Endodermal cell (in vitro differentiated cells): ENCODE measurements around the gene RNPS1. TPM values are rescaled to one million over a fixed set of nuclear protein-coding genes. Genes with fewer than 3 reads are reported as not detected.

Experiments
- DNase-seq: peaks from one replicate; pipeline ENCODE4 v3.0.0-alpha.2; 2017
- H3K27ac ChIP-seq: 2 replicates; pipeline ENCODE4 v1.5.1; 2013; ENCODE audit warnings: mild to moderate bottlenecking, low read depth, low read length, moderate library complexity
- H3K27me3 ChIP-seq: 2 replicates; pipeline ENCODE4 v1.6.1; 2013; ENCODE audit warnings: mild to moderate bottlenecking, low read length, moderate library complexity; ENCODE audit not compliant: insufficient read depth, control insufficient read depth, poor library complexity, severe bottlenecking
- H3K36me3 ChIP-seq: 2 replicates; pipeline ENCODE4 v1.7.0; 2013; ENCODE audit warnings: mild to moderate bottlenecking, low read length, moderate library complexity; ENCODE audit not compliant: control insufficient read depth, insufficient read depth
- H3K4me1 ChIP-seq: one replicate; pipeline ENCODE4 v1.7.0; 2013; ENCODE audit warnings: low read length; ENCODE audit not compliant: control insufficient read depth, insufficient read depth
- H3K4me3 ChIP-seq: 2 replicates; pipeline ENCODE4 v1.5.1; 2013; ENCODE audit warnings: mild to moderate bottlenecking, low read length, moderate library complexity
- H3K9ac ChIP-seq: 2 replicates; pipeline ENCODE4 v1.6.1; 2013; ENCODE audit warnings: mild to moderate bottlenecking, low read length, moderate library complexity; ENCODE audit not compliant: poor library complexity, severe bottlenecking; ENCODE audit errors: extremely low read depth
- H3K9me3 ChIP-seq: 2 replicates; pipeline ENCODE4 v1.6.1; 2013; ENCODE audit warnings: mild to moderate bottlenecking, low read length, moderate library complexity; ENCODE audit not compliant: control insufficient read depth
- H3K27ac Mint-ChIP-seq: 2 replicates; pipeline ENCODE4 v1.8.0; 2020; ENCODE audit warnings: mixed read lengths
- H3K27me3 Mint-ChIP-seq: 2 replicates; pipeline ENCODE4 v1.8.0; 2021; ENCODE audit warnings: mild to moderate bottlenecking, mixed read lengths; ENCODE audit not compliant: insufficient read depth
- H3K36me3 Mint-ChIP-seq: 2 replicates; pipeline ENCODE4 v1.8.0; 2020; ENCODE audit warnings: low read depth, mixed read lengths
- H3K4me1 Mint-ChIP-seq: 2 replicates; pipeline ENCODE4 v1.8.0; 2020; ENCODE audit warnings: mixed read lengths
- H3K4me3 Mint-ChIP-seq: 2 replicates; pipeline ENCODE4 v1.8.0; 2020; ENCODE audit warnings: mild to moderate bottlenecking, moderate library complexity, mixed read lengths
- H3K9me3 Mint-ChIP-seq: 2 replicates; pipeline ENCODE4 v1.8.0; 2020; ENCODE audit warnings: mild to moderate bottlenecking, mixed read lengths
- WGBS, 2 experiments: methylation state at CpG; one replicate each; pipeline versions ENCODE4 v1.1.5 to v1.1.7; 2013; ENCODE audit warnings: missing lambda C conversion rate in 2 of 2, mixed read lengths in 1 of 2; ENCODE audit not compliant: insufficient coverage in 1 of 2, insufficient read length in 1 of 2; 5-methylcytosine and 5-hydroxymethylcytosine counted together
- total RNA-seq, 2 donors: library from RNA; stranded (reverse); fragmentation: NEBNext Ultra II Directional in 1 of 2; extraction: Animal tissue kit (Norgen Biotek cat#: 25700) in 1 of 2; gene quantifications; 2 replicates in 1 of 2; 3 replicates in 1 of 2; pipeline ENCODE4 v1.2.1, GENCODE V29; 2021
- TF ChIP-seq, protein P1 (sequence below): fragments of 200-600 bp; sonication (generic); conservative IDR thresholded peaks from 2 replicates; pipeline ENCODE4 v1.5.0; 2021; ENCODE audit warnings: antibody characterized with exemption, mild to moderate bottlenecking

Gene RNPS1
- total RNA-seq, 2 donors from 2014 or later: 273 to 289 TPM

DNA sequence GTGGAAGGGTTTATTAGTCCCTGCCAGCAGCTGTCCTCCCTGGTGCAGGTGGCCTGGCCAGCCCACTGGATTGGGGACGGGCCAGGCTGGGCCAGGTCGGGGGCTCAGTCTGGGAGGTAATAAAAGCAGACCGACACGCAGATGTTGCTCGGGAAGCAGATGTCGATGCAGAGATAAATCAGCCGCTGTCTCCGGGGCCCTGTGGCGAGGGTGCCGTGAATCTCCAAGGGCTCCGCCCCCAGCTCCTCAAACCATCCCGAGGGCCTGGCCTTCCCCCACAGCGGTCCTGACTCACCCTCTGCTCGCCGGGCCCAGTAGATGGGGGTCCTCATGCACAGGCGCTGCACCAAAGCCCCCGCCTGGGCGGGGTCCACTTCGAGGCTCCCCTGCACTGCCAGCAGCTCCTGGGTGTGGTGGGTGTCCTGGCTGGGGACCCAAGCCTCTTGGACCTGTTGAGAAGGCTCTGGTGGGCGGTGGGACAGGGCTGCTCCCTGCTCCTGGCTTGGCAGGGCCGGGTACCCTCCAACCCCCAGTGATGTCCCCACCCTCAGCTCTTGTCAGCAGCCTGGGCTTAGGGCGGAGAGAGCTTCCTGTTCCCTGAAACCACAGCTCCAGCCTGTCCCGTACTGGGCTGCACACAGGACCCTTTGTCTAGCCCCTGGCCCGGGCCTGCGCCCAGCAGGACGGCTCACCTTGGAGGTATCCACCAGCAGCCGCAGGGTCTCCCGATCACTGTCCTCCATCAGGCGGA, 58.5 kb downstream of the RNPS1 start:
- no peak overlapping the region for H3K27ac Mint-ChIP-seq

DNA sequence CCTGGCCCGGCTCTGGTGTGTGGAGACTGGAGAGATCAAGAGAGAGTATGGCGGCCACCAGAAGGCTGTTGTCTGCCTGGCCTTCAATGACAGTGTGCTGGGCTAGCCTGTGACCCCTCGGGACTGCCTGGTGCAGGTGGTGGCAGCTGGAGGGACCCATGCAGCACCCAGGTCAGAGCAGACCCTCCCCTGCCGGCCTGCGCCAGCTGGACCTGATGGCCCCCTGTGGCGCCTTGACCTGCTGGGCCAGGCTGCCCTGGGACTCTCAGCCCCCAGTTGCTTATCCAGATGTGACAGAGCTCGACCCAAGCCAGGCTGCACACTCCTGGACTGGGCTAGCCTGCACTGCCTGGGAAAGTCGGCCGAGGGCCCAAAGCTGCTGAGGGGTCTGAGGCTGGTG, 59.2 kb downstream of the RNPS1 start:
- Mint-ChIP-seq H3K27me3 (peaks cover under 1% of the 10 kb centered on the region), H3K4me3 (no peak overlapping the region), H3K27ac (no peak overlapping the region), H3K36me3 (peaks cover 34% of the 10 kb centered on the region), H3K4me1 (peaks cover 14% of the 10 kb centered on the region), H3K9me3 (no peaks in the 10 kb centered on the region)
- WGBS, 2 experiments: 92 to 96% methylated on average over 8 to 9 of the region's 9 CpGs
- TF ChIP-seq, protein P1, sequence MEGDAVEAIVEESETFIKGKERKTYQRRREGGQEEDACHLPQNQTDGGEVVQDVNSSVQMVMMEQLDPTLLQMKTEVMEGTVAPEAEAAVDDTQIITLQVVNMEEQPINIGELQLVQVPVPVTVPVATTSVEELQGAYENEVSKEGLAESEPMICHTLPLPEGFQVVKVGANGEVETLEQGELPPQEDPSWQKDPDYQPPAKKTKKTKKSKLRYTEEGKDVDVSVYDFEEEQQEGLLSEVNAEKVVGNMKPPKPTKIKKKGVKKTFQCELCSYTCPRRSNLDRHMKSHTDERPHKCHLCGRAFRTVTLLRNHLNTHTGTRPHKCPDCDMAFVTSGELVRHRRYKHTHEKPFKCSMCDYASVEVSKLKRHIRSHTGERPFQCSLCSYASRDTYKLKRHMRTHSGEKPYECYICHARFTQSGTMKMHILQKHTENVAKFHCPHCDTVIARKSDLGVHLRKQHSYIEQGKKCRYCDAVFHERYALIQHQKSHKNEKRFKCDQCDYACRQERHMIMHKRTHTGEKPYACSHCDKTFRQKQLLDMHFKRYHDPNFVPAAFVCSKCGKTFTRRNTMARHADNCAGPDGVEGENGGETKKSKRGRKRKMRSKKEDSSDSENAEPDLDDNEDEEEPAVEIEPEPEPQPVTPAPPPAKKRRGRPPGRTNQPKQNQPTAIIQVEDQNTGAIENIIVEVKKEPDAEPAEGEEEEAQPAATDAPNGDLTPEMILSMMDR: no peak
- no peak overlapping the region for H3K4me3 ChIP-seq
- no peak overlapping the region for H3K27ac ChIP-seq
- H3K4me1 ChIP-seq: peaks cover 3% of the 10 kb centered on the region
- H3K9ac ChIP-seq: no peak overlapping the region
- no peaks in the 10 kb centered on the region for H3K27me3 ChIP-seq
- peaks cover 32% of the 10 kb centered on the region for H3K36me3 ChIP-seq
- no peaks in the 10 kb centered on the region for H3K9me3 ChIP-seq
- DNase-seq: no peak

More for the DNA sequence above, 58.5 kb downstream of the RNPS1 start:
- H3K9me3 ChIP-seq: no peaks in the 10 kb centered on the region
- no peak for DNase-seq
- H3K4me1 ChIP-seq: peaks cover 3% of the 10 kb centered on the region
- Mint-ChIP-seq H3K4me1 (peaks cover 14% of the 10 kb centered on the region), H3K36me3 (peaks cover 34% of the 10 kb centered on the region), H3K4me3 (no peak overlapping the region), H3K27me3 (no peaks in the 10 kb centered on the region), H3K9me3 (no peaks in the 10 kb centered on the region)
- H3K4me3 ChIP-seq: no peak overlapping the region
- no peaks in the 10 kb centered on the region for H3K27me3 ChIP-seq
- TF ChIP-seq, protein P1: no peak
- H3K27ac ChIP-seq: no peak overlapping the region
- WGBS, 2 experiments: 96 to 97% methylated on average over 23 to 29 of the region's 29 CpGs
- H3K9ac ChIP-seq: no peak overlapping the region
- peaks cover 32% of the 10 kb centered on the region for H3K36me3 ChIP-seq

DNA sequence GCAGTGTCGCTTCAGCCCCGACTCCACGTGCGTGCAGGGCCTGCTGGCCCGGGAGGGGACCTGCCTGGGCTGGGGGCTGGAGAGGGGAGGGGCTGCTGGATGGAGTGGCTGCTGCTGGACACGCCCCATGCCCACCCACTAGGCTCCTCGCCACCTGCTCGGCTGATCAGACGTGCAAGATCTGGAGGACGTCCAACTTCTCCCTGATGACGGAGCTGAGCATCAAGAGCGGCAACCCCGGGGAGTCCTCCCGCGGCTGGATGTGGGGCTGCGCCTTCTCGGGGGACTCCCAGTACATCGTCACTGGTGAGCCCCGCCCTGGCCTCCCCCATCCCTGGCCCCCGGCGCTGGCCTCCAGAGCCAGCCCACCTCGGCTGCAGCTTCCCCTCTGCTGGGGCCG, 59.6 kb downstream of the RNPS1 start:
- H3K4me3 Mint-ChIP-seq: no peak overlapping the region
- 90 to 95% methylated on average over 19 to 23 of the region's 23 CpGs for WGBS, 2 experiments
- Histone ChIP-seq H3K9me3 (no peaks in the 10 kb centered on the region), H3K9ac (no peak overlapping the region), H3K27ac (no peak overlapping the region), H3K4me3 (no peak overlapping the region), H3K27me3 (no peaks in the 10 kb centered on the region), H3K36me3 (peaks cover 29% of the 10 kb centered on the region), H3K4me1 (peaks cover 1% of the 10 kb centered on the region)
- no peak for DNase-seq
- TF ChIP-seq, protein P1: no peak
- H3K27ac Mint-ChIP-seq: no peak overlapping the region
- peaks cover 10% of the 10 kb centered on the region for H3K4me1 Mint-ChIP-seq
- H3K9me3 Mint-ChIP-seq: peaks cover 4% of the 10 kb centered on the region
- H3K36me3 Mint-ChIP-seq: peaks cover 31% of the 10 kb centered on the region
- H3K27me3 Mint-ChIP-seq: peaks cover 5% of the 10 kb centered on the region
